HEK293T (cell line): Measurements from ENCODE around the gene ZBTB46.

Source experiments
- CTCF ChIA-PET: fragments of 350-600 bp; formaldehyde crosslinking; extraction: SDS; loops from one replicate; lab custom pipeline; 2021; ENCODE audit warnings: antibody characterized with exemption, inconsistent platforms; lab: Yijun Ruan, JAX
- POLR2A ChIA-PET: fragments of 350-600 bp; formaldehyde crosslinking; extraction: SDS; loops from one replicate; lab custom pipeline; 2020; ENCODE audit warnings: antibody characterized with exemption, inconsistent platforms; lab: Yijun Ruan, JAX
- DNase-seq: peaks from one replicate; pipeline ENCODE4 v3.0.0; 2012; ENCODE audit warnings: mixed read lengths; ENCODE audit errors: extremely low spot score
- ARNT ChIP-seq: fragments of 450-650 bp; IDR thresholded peaks from 2 replicates; pipeline ENCODE4 v1.6.1; 2017; ENCODE audit warnings: mild to moderate bottlenecking
- BHLHE40 ChIP-seq: fragments of 450-650 bp; IDR thresholded peaks from 2 replicates; pipeline ENCODE4 v1.6.1; 2016; ENCODE audit warnings: mild to moderate bottlenecking, moderate library complexity, borderline replicate concordance
- CTBP1 ChIP-seq: fragments of 450-650 bp; IDR thresholded peaks from 2 replicates; pipeline ENCODE4 v1.6.1; 2016; ENCODE audit warnings: borderline replicate concordance
- ELF4 ChIP-seq: fragments of 450-650 bp; IDR thresholded peaks from 2 replicates; pipeline ENCODE4 v1.6.1; 2017; ENCODE audit warnings: antibody characterized with exemption
- FOXA1 ChIP-seq: fragments of 450-650 bp; IDR thresholded peaks from 2 replicates; pipeline ENCODE4 v1.6.1; 2016; ENCODE audit warnings: mild to moderate bottlenecking
- FOXK2 ChIP-seq: fragments of 450-650 bp; IDR thresholded peaks from 2 replicates; pipeline ENCODE4 v1.6.1; 2016; ENCODE audit warnings: mild to moderate bottlenecking
- FOXM1 ChIP-seq: fragments of 450-650 bp; IDR thresholded peaks from 2 replicates; pipeline ENCODE4 v1.6.1; 2017; ENCODE audit warnings: mild to moderate bottlenecking, borderline replicate concordance
- HDGF ChIP-seq: fragments of 450-650 bp; IDR thresholded peaks from 2 replicates; pipeline ENCODE4 v1.6.1; 2017; ENCODE audit warnings: antibody characterized with exemption, borderline replicate concordance
- L3MBTL2 ChIP-seq: fragments of 450-650 bp; conservative IDR thresholded peaks from 2 replicates; pipeline ENCODE4 v1.6.1; 2016; ENCODE audit warnings: mild to moderate bottlenecking
- NFRKB ChIP-seq: fragments of 450-650 bp; IDR thresholded peaks from 2 replicates; pipeline ENCODE4 v1.6.1; 2016; ENCODE audit warnings: mild to moderate bottlenecking, moderate library complexity
- PKNOX1 ChIP-seq: fragments of 450-650 bp; IDR thresholded peaks from 2 replicates; pipeline ENCODE4 v1.6.1; 2016
- SP1 ChIP-seq: fragments of 450-650 bp; IDR thresholded peaks from 2 replicates; pipeline ENCODE4 v1.6.1; 2017
- SUZ12 ChIP-seq: fragments of 450-650 bp; IDR thresholded peaks from 2 replicates; pipeline ENCODE4 v1.6.1; 2016; ENCODE audit warnings: mild to moderate bottlenecking
- TARDBP ChIP-seq: fragments of 450-650 bp; IDR thresholded peaks from 2 replicates; pipeline ENCODE4 v1.6.1; 2016
- ZNF384 ChIP-seq: fragments of 450-650 bp; IDR thresholded peaks from 2 replicates; pipeline ENCODE4 v1.6.1; 2016

ZBTB46 gene

GRCh38 chr20:63708301-63709148 lies 122.5 kb downstream of the ZBTB46 start:
- DNase-seq: peak; percentile 22
- ChIA-PET CTCF (interaction anchor here (0.6 kb wide), 1 partner anchor 31 kb away, joined by 3 read pairs; the partner anchor contains the start of gene SLC2A4RG), POLR2A (interaction anchor here (0.6 to 2.0 kb wide), 18 partner anchors 9 to 171 kb away, joined by 3 to 17 read pairs (median 4); partner anchors contain the start of genes HELZ2, LIME1, PTK6 and RTEL1)
- TF ChIP-seq ARNT (no peak), HDGF (no peak), BHLHE40 (no peak), L3MBTL2 (no peak), PKNOX1 (no peak), CTBP1 (no peak), SUZ12 (no peak), FOXA1 (no peak), ELF4 (no peak), FOXK2 (no peak)

GRCh38 chr20:63707558-63708300 lies 123.3 kb downstream of the ZBTB46 start, which contains the start of the genes ARFRP1 and ZGPAT:
Gene ARFRP1 (minus strand): TSS chr20:63707976. CDS start chr20:63707091, 885 bp downstream.
Gene ZGPAT (plus strand): TSS chr20:63708039. CDS start chr20:63708581, 542 bp downstream.
- 0 out of 2 replicates have a peak, but pooled peaks have one; percentile 15 for TF ChIP-seq ELF4
- no peak for TF ChIP-seq SUZ12
- TF ChIP-seq ZNF384: no peak
- TF ChIP-seq SP1: no peak
- 0 out of 2 replicates have a peak, but pooled peaks have one; percentile 60 for TF ChIP-seq HDGF
- TF ChIP-seq ARNT: 0 out of 2 replicates have a peak, but pooled peaks have one; percentile 1
- peak; percentile 91 for DNase-seq
- ChIA-PET POLR2A (interaction anchor here (0.6 to 2.0 kb wide), 20 partner anchors 9 to 170 kb away, joined by 3 to 17 read pairs (median 4); partner anchors contain the start of genes HELZ2, LIME1, PTK6 and RTEL1), CTCF (interaction anchor here (0.6 kb wide), 1 partner anchor 31 kb away, joined by 3 read pairs; the partner anchor contains the start of gene SLC2A4RG)

- TF ChIP-seq L3MBTL2 (no peak), SP1 (no peak), FOXA1 (no peak), TARDBP (no peak), ELF4 (no peak), HDGF (no peak), PKNOX1 (no peak), FOXK2 (no peak), NFRKB (no peak), CTBP1 (no peak), BHLHE40 (no peak), FOXM1 (no peak), ZNF384 (no peak), ARNT (no peak)
- ChIA-PET POLR2A (interaction anchor here (0.6 to 1.7 kb wide), 13 partner anchors 8 to 169 kb away, joined by 3 to 9 read pairs (median 4); partner anchors contain the start of genes LIME1, PTK6, RTEL1 and SLC2A4RG), CTCF (no interaction called here)
- peak; percentile 47 for DNase-seq
Measured at GRCh38 chr20:63706852-63707557, 124.1 kb downstream of the ZBTB46 start.

- ChIA-PET CTCF (no interaction called here), POLR2A (no interaction called here)
- no peak for TF ChIP-seq PKNOX1
- no peak for TF ChIP-seq L3MBTL2
- TF ChIP-seq NFRKB: no peak
- TF ChIP-seq FOXK2: no peak
- no peak for TF ChIP-seq FOXA1
- TF ChIP-seq CTBP1: no peak
- no peak for TF ChIP-seq BHLHE40
- no peak for TF ChIP-seq ELF4
- DNase-seq: peak; percentile 6
Measured at GRCh38 chr20:63706027-63706695, 124.9 kb downstream of the ZBTB46 start.
